Hypothalamus (tissue), 51 donors: ENCODE results near the gene ABCB10.
"Not testable (repeated sequence)": the region's sequence is repeated elsewhere in the genome, so short reads cannot be mapped to it uniquely, and the experiment has no call there.

Experiments
- DNase-seq, 51 donors: peaks; one replicate each; lab custom pipeline; 2025; lab: John Stamatoyannopoulos, UW

Gene ABCB10

DNA sequence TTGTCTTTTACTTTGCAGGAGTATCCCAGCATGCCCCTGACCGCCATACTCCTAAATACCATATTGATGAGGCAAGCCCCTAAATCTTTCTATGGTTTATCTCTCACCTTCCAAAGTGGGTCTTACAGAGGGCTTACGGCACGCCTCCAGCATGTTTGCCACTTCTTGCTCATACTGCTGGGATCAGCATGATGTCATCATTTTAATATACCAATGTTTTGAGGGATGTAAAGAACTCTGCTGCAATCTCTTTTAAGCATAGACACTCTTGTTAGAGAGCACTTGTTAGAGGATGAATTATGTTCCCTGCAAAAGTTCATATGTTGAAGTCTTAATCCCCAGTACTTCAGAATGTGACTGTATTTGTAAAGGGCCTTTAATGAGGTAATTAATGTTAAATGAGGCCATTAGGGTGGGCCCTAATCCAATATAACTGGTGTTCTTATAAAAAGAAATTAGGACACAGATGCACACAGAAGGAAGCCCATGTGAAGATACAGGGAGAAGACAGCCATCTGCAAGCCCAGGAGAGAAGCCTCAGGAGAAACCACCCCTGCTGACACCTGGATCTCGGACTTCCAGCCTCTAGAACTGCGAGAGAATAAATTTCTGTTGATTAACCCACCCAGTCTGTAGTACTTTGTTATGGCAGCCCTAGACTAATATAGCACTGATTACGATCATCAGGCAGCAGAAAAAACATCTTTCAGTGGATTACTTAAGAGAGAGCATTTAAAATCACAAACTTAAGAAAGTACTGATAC is 16.4 kb upstream of the ABCB10 start:
- no peak for DNase-seq

DNA sequence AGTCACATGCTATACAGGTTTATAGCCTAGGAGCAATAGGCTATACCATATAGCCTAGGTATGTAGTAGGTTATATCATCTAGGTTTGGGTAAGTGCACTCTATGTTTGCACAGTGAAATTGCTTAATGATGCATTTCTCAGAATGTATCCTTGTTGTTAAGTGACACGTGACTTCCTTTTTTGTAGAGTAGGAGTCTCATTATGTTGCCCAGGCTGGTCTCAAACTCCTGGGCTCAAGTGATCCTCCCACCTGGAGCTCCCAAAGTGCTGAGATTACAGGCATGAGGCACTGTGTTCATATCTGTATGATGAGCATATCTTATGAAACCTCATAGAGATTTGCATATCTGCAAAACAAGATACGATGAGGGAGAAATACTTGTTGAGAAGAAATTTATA is 13.8 kb upstream of the ABCB10 start:
- no peak for DNase-seq

DNA sequence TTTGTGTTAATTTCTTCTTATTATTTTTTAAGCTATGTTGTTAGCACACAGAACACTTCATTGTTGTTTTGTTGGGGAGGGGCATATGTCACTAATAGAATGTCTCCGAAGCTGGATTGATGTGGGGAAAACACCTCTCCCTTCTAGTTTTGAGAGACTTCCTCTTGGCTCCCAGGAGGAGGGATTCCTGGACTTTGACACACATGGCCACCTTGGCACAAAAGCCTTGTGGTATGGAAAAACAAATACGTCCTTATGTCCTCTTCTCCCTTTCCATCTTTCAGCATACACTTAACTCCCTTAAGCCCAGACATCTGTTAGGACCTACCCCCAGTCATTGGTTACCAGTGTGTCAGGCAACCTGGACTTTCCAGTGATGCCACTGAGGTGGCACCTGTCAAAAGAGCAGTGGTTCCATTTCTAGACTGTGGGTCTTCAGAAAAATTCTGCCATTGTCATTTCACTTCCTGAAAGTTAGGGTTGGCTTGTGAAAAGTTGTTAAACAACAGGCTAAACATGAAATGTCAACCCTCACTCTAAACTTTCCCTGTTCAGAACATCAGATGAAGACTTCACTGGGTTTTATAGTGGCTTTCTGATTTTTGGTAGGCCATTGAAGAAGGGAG is 12.5 kb upstream of the ABCB10 start:
- DNase-seq, result no peak

DNA sequence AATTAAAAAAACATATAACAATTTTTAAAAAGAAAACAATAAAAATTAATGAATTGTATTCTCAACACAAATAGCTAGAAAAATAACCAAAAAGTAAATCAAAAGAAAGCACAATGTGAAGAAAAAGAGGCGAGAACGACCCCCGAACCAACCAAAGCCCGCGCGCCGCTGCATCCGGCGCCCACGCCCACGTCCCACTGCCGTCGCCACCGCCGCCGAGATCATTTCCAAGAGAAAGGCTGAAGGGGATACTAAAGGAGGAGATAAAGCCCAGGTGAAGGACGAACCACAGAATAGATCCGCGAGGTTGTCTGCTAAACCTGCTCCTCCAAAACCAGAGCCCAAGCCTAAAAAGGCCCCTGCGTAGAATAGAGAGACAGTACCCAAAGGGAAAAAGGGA is 11.8 kb upstream of the ABCB10 start:
- no peak for DNase-seq

DNA sequence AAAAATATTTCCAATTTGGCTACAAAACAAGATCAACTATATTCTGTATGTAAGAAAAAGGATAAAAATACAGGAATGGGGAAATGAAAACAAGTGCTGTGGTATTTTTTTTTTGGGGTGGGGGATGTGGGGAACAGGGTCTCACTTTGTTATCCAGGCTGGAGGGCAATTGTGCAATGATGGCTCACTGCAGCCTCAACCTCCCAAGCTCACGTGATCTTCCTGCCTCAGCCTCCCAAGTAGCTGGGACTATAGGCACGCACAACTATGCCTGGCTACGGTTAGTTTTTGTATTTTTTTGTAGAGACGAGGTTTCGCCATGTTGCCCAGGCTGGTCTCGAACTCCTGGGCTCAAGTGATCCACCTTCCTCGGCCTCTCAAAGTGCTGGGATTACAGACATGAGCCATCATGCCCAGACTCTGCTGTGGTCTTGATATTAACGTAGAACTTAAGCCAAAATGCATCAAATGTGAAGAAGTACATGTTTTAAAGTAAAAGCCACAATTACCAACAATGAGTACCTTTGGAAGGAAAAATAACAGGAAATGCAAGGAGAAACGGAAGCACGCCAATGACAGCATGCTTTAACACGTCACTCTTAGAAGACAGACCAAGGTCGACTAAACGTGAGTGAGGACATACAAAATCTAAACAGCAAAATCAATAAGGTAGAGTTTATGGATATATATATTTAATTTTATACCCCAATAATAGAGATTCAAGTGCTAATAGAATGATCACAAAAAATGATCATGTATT is 8.8 kb upstream of the ABCB10 start:
- DNase-seq, result no peak

DNA sequence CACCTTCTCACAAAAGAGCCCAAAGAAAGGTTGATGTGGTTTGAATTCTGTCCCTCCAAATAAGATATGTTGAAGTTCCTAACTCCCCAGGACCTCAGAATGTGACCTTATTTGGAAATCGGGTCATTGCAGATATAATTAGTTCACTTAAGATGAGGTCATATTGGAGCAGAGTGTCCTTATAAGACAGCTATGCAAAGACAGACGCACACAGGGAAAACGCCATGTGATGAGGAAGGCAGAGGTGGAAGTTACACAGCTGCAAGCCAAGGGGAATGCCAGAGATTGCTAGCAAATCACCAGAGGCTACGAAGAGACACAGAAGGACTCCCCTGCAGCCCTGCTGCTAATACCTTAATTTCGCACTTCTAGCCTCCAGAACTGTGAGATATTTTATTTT is 5.2 kb upstream of the ABCB10 start:
- DNase-seq, result no peak

DNA sequence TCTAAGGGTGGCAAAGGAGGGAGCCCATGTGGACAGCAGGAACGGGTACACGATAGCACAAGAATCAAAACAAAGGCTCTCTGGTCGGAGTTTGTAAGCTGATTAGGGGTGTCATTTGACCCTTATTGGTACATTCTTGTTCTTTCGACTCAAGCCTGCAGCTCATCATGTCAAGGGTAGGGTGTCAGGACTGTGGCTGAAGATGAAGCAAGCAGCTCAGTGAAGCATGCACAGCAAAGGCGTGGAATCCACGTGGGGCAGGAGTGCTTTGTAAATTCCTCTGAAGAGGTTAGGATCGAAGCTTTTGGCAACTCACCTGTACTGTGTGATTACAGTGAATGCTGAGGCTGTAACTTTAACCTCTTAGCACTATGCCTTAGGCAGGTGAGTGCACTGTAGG is 4.7 kb upstream of the ABCB10 start:
- DNase-seq, result no peak

DNA sequence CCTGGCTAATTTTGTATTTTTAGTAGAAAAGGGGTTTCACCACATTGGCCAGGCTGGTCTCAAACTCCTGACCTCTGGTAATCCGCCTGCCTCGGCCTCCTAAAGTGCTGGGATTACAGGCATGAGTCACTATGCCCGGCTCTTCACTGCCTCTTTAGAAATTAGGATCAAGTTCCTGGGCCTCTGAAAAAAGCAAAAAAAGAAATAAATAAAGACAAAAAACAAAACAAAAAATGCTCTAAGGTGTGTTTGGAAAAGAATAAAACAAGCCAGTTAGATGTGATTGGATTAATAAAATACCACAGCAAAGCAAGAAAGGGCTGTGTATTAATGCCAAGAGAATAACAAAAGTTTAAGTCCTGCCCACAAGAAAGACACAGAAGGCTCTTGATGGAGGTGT is 4.2 kb upstream of the ABCB10 start:
- DNase-seq, result no peak

DNA sequence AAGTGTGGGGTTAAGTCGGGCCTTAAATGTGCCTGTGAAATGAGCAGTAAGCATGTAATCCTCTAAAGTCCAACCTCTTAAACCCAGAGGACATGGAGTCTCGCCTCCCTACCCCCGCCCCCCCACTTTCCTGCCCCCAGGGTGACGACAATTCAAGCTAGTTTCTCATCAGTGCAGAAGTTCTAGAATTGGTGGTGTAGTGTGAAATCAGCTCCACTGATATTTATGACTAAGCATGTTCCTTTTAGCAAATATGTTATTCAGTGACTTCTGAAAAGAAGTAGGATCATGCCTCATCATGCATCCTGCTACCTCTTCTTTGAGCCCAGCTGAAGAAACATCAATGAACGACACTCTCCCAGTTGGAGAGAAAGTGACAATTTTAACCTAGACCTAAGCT is 2.6 kb upstream of the ABCB10 start:
- no peak for DNase-seq

DNA sequence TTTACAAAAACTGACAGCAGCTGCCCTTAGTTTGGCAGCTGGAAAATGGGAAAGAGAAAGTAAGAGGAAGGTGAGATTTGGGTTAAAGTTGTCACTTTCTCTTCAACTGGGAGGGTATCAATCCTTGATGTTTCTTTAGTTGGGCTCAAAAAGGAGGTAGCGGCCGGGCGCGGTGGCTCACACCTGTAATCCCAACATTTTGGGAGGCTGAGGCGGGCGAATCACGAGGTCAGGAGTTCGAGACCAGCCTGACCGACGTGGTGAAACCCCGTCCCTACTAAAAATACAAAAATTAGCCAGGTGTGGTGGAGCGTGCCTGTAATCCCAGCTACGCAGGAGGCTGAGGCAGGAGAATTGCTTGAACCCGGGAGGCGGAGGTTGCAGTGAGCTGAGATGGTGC is 1.6 kb upstream of the ABCB10 start:
- DNase-seq, result not testable (repeated sequence)

DNA sequence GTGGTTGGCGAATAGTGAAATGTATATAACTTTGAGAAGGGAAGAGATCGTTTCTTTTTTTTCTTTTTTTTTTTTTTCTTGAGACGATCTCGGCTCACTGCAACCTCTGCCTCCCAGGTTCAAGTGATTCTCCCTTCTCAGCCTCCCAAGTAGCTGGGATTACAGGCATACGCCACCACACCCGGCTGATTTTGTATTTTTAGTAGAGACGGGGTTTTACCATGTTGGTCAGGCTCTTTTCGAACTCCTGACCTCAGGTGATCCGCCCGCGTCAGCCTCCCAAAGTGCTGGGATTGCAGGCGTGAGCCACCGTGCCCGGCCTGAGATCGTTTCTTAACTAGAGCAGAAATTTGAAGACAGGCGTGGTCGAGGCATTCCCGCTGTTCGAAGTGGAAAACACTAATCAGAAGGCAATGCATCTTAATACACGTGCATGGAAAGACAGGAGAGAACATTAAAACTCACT is 862 bp upstream of the ABCB10 start:
- not testable (repeated sequence) for DNase-seq

DNA sequence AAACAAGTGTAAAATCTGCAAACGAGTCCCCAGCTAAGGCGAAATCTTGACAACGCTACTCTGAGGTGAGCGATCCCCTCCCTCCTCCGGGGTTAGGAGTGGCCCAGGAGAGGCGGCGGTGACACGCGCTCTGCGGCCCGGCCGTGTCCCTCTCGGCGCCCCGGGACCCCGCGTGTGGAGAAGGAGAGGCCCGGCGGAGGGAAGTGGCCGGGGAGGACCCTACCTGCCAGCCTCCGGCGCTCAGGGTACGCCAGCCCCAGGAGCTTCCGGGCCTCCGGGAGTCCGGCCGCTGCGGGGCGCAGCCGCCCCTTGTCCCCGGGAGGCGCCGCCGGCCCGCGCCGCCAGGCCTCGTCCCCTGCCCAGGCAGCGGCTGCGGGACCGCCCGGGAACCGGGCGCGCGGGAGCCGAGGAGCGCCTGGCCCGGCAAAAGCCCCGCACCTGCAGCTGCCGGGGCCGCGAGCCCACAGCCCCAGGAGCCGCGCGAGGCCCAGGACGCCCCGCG is 543 bp downstream of the ABCB10 start:
- peak in 36 of 51 donors; percentile 7 to 71 (median 38) for DNase-seq

DNA sequence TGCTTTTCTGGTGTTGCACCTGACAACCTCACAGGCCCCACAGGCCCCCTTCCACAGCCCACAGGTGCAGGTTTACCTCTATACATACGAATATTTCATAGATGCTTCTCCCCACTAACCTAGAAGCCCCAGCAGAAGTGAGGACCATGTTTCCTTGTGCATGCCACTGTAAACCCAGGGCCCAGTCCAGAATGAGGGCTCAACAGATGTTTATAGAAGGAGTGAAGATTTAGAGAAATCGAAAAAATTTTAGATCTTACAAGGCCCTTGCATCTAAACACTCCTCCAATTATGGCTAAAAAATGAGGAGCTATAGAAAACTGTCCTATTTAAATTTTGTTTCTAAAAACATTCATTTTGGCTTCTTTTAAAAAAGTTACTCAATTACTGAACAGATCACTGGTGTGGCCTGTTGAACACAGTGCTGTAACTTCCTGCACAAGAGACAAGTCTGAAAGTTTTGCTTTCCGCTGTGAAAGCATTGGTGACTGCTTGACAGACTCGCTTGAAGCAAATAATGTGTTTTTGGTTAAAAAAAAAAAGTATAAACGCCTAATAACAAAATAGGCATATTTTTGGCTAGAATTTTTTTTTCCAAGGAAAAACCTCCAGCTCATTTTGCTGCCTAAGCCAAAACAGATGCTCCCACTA is 1.2 kb downstream of the ABCB10 start:
- no peak for DNase-seq

DNA sequence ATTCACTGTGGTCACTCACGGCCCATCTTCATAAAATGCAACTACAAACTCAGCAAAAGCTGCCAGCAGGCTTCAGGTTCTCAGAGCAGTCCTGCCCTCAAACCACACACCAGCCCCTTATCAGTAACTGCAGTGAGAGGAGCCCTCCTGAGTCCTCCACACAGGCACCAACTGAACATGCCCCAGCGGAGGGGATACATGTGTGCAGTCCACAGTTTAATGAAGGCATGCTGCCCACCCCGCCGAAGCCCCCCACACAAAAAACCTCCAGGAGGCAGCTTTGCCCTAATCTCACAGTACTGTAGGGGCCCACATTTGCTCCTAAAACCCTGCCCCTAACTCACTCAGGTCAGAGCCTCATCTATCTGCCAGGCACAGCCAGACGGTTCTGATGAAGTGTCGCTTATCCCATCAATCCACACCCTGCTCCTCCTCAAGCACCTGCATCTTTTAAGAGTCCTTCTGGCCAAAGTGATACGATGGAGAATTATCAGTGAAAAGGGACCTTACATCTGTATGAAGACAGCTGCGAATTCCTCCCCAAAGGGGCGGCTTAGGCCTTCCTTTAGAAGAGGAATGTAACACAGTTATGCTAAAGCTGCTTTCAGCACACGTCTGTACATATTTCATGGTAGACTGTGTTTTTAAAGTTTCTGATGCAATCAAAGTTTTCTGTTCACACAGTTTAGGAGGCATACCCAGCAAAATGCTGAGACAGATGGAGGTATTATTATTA is 3.5 kb downstream of the ABCB10 start:
- DNase-seq, result no peak

DNA sequence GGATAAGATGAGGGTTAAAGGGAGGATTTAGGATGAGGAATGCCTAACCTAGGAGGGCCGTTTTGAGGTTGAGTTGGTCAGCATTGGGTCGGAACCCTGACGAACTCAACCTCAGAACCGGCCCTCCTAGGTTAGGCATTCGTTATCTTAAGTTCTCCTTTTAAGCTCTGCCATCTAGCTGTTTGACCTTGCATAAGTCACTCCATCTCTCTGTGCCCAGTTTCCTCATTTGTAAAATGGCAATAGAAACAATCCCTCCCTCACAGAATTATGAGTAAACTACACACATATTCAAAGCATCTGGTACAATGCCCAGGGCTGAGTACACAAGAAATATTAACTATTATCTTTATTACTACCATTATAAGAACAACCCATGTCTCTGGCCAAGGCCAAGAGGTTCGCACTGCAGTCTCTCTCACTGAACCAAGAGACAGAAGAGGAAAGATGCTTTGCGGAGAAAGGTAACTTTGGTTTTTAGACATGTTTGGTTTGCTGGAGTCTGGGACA is 4.8 kb downstream of the ABCB10 start:
- DNase-seq, result no peak

DNA sequence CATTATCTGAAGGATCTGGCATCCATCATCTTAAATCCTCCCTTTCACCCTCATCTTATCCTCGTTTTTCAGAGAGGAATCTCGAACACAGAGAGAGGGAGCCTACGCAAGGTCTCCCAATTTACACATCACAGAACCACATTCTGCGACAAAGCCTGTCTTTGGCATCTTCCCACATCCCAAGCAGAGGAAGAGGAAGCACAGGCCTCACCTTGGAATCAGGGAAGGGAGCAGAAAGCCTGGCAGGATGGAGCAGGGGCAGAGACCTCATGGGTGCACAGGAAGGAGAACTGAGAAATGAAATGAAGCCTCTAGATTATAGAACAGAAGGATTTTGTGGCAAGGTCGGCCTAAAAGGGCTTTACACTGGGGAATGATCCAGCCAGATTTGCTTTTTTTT is 5.8 kb downstream of the ABCB10 start:
- no peak for DNase-seq

DNA sequence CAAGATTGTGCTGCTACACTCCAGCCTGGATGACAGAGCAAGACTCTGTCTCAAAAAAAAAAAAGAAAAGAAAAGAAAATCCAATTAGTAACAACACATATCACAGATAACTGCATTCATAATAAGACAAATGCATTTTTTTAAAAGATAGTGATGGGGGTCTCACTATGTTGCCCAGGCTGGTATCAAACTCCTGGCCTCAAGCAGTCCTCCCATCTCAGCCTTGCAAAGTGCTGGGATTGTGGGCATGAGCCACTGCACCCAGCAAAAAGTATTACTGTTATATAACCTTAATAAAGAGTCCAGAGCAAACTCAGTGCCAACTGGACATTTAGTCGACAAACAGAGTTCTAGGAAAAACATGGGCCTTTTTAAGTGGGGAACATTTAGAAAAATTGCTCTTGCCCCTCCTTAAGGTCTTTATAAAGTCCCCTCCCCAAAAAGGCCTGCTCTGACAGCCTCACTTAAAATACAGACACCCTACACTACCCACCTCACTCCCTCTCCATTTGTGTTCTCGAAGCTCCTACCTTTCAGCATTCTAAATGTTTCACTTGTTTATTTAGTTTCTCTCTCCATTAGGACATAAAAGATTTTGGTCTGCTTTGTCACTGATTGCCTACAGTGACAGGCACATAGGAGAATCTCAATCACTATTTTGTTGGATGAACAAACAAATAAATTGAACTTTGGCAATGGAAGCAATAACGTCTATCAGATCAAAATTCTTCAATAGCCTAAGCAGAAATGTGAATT is 7.5 kb downstream of the ABCB10 start:
- no peak for DNase-seq

DNA sequence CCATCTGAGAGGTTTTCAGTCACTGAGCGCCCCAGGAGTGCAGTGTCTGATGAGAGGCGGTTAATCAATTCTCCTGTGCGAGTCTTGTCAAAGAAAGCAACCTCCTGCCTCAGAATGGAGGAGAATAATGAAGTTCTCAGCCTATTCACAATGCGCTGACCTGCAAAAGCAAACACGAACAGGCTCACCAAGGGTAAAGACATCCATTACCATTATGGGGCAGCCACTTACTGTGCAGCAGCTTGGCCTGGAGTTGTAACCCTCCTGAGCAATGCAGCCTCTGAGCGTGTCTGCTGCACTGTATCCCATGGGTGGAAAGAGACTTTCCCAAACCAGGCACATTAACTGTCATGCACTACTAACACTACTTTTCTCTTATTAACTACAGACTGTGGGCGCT is 11.0 kb downstream of the ABCB10 start:
- DNase-seq, result no peak

DNA sequence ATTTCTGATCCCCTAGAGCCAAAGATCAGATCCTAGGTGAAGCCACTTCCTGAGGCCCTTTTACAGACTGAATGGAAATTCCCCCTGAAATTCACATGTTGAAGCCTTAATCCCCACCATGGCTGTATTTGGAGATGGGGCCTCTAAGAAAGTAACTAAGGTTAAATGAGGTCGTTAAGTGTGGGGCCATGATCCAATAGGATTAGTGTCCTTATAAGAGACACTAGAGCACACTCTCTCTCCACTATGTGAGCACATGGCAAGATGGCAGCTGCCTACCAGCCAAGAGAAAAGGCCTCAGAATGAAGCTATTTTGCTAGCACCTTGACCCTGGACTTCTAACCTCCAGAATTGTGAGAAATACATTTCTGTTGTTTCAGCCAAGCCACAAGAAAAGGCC is 13.9 kb downstream of the ABCB10 start:
- DNase-seq, result no peak
